ENCODE results near the gene JAM3. TPM values are rescaled to one million over a fixed set of nuclear protein-coding genes. Genes with fewer than 3 reads are reported as not detected.
"Not testable (repeated sequence)": the region's sequence is repeated elsewhere in the genome, so short reads cannot be mapped to it uniquely, and the experiment has no call there.

Gene JAM3
- total RNA-seq, 1 donor from 2014 or later: 17.6 TPM

DNA sequence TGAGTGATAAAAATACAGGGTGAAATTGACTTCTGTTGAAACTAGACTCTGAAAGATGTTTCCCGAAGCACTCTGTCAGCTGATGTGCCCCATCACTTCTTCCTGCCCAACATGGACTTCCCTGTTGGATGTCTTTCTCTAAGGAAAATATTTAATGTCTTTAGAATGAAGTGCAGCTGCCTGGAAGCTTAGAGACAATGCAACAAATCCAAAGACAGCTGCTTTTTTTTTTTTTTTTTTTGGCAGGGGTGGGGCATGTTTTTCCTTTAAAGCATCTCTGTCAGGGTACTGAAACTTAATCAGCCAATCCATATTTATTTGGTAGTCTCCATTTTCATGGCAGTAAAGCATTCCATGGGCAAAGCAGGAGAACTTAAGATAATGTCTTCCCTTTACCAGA, 5.9 kb downstream of the JAM3 start:
- DNase-seq: no peak
- H3K4me1 Mint-ChIP-seq: peaks cover 48% of the 10 kb centered on the region
- TF ChIP-seq CTCF (IDR thresholded peaks at IDR 0.05): no peak
- H3K4me3 Mint-ChIP-seq: no peak overlapping the region
- ChIA-PET POLR2A (no interaction called here), CTCF (interaction anchor here (1.0 kb wide), 1 partner anchor 37 kb away, joined by 3 read pairs; no protein-coding TSS in a partner anchor)
- H3K27me3 Mint-ChIP-seq: no peaks in the 10 kb centered on the region
- no peak for ATAC-seq (ENCODE audit: low read depth)
- intact Hi-C loops (cut with micrococcal nuclease): no loop called here
- H3K27ac Mint-ChIP-seq: peak overlapping the region; percentile 56
- no peaks in the 10 kb centered on the region for H3K9me3 Mint-ChIP-seq
- peaks cover 6% of the 10 kb centered on the region for H3K36me3 Mint-ChIP-seq (ENCODE audit: low read depth)

DNA sequence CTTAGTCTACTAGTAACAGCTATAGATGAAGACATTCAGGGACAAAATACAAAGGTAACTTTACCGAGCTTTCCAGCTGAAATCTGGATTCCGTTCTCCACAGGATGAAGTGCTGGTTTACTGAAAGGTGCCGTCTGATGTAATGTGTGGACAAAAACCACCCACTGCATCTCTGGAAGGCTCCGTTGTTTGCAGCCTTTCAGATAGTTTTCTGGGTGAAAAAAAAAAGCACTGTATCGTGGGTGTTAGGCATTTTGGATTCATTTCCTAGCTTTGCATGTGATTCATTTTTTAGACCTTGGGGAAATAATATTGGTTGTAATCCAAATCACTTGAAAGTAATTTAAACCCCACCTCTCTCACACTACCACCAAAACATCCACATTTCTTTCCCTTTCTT, 10.4 kb downstream of the JAM3 start:
- POLR2A ChIA-PET: no interaction called here
- intact Hi-C loops (cut with micrococcal nuclease): no loop called here
- no peak for TF ChIP-seq CTCF (IDR thresholded peaks at IDR 0.05)
- no peaks in the 10 kb centered on the region for H3K27me3 Mint-ChIP-seq
- no peak overlapping the region for H3K27ac Mint-ChIP-seq
- CTCF ChIA-PET: interaction anchor here (0.9 kb wide), 1 partner anchor 28 kb away, joined by 3 read pairs; no protein-coding TSS in a partner anchor
- peaks cover 29% of the 10 kb centered on the region for H3K36me3 Mint-ChIP-seq (ENCODE audit: low read depth)
- no peak for ATAC-seq (ENCODE audit: low read depth)
- H3K9me3 Mint-ChIP-seq: peaks cover 18% of the 10 kb centered on the region
- DNase-seq: no peak
- peaks cover 10% of the 10 kb centered on the region for H3K4me1 Mint-ChIP-seq
- H3K4me3 Mint-ChIP-seq: no peak overlapping the region

GRCh38 chr11:134081258-134081657, 12.4 kb downstream of the JAM3 start:
- Mint-ChIP-seq H3K9me3 (peaks cover 18% of the 10 kb centered on the region), H3K36me3 (ENCODE audit: low read depth) (peaks cover 29% of the 10 kb centered on the region)
- DNase-seq; H3K27ac Mint-ChIP-seq; intact Hi-C loops (cut with micrococcal nuclease); H3K4me3 Mint-ChIP-seq; H3K27me3 Mint-ChIP-seq; CTCF ChIA-PET; ATAC-seq (ENCODE audit: low read depth); H3K4me1 Mint-ChIP-seq; POLR2A ChIA-PET: not testable (repeated sequence)

- ChIA-PET POLR2A (no interaction called here), CTCF (no interaction called here)
- Mint-ChIP-seq H3K27me3 (no peaks in the 10 kb centered on the region), H3K4me3 (no peak overlapping the region), H3K4me1 (no peaks in the 10 kb centered on the region), H3K36me3 (ENCODE audit: low read depth) (peaks cover 29% of the 10 kb centered on the region), H3K9me3 (peaks cover 18% of the 10 kb centered on the region), H3K27ac (no peak overlapping the region)
- TF ChIP-seq CTCF (IDR thresholded peaks at IDR 0.05): no peak
- DNase-seq: no peak
- intact Hi-C loops (cut with micrococcal nuclease): no loop called here
- no peak for ATAC-seq (ENCODE audit: low read depth)
These were observed 14.1 kb downstream of the JAM3 start for GRCh38 chr11:134082990-134083389.

- Mint-ChIP-seq H3K9me3 (peaks cover 9% of the 10 kb centered on the region), H3K27ac (no peak overlapping the region), H3K4me1 (peaks cover under 1% of the 10 kb centered on the region), H3K36me3 (ENCODE audit: low read depth) (peaks cover 14% of the 10 kb centered on the region), H3K4me3 (no peak overlapping the region), H3K27me3 (no peaks in the 10 kb centered on the region)
- CTCF ChIA-PET: interaction anchor here (0.6 to 1.4 kb wide), 3 partner anchors 10 to 51 kb away, joined by 3 to 4 read pairs (median 3); no protein-coding TSS in a partner anchor
- POLR2A ChIA-PET: interaction anchor here (0.7 to 0.8 kb wide), 2 partner anchors 9 to 18 kb away, joined by 3 to 4 read pairs; no protein-coding TSS in a partner anchor
- ATAC-seq (ENCODE audit: low read depth) (no peak), DNase-seq (no peak)
- intact Hi-C loops (cut with micrococcal nuclease): no loop called here
- no peak for TF ChIP-seq CTCF (IDR thresholded peaks at IDR 0.05)
These were observed 17.5 kb downstream of the JAM3 start for GRCh38 chr11:134086376-134086775.

DNA sequence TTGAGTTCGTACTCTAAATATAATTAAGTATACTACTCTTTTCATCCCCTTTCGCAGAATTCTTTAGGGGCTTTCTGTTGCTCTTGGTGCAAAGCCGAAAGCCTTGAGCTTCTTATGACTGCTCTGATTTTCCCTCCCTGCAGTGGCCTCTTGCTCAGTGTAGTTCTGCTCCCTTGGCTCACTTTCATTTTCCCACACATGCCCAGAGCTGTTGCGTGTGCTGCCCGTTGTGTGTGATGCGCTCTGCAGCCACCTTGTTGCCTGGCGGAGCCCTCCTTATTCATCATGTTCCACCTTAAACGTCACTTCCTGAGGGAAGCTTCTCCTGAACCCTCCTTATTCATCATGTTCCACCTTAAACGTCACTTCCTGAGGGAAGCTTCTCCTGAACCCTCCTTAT, 23.1 kb downstream of the JAM3 start:
- not testable (repeated sequence) for H3K4me1 Mint-ChIP-seq

More for the DNA sequence above, 23.1 kb downstream of the JAM3 start:
- POLR2A ChIA-PET; H3K4me3 Mint-ChIP-seq; H3K27me3 Mint-ChIP-seq; ATAC-seq (ENCODE audit: low read depth); intact Hi-C loops (cut with micrococcal nuclease); H3K36me3 Mint-ChIP-seq (ENCODE audit: low read depth); H3K27ac Mint-ChIP-seq; DNase-seq; CTCF ChIA-PET; H3K9me3 Mint-ChIP-seq: not testable (repeated sequence)

All from activated B cell treated with CpG ODN at 0.5 μM for 24 hours (primary cell).